Fibroblast of lung (primary cell): Measurements from ENCODE around the gene RPS23.

Experiments
- CTCF ChIP-seq, 2 donors: IDR thresholded peaks in 1 of 2; conservative IDR thresholded peaks in 1 of 2; 1 replicate in 1 of 2; 2 replicates in 1 of 2; pipeline ENCODE4 v1.5.1; 2011 to 2012; ENCODE audit warnings: low read length in 2 of 2, control low read depth in 1 of 2, inconsistent platforms in 1 of 2, low read depth in 1 of 2, mild to moderate bottlenecking in 1 of 2
- EZH2 ChIP-seq: IDR thresholded peaks from 2 replicates; pipeline ENCODE4 v1.5.1; 2012; ENCODE audit warnings: low read length, control low read depth, mild to moderate bottlenecking; ENCODE audit errors: missing control alignments

- no peak for TF ChIP-seq CTCF (conservative IDR thresholded peaks at IDR 0.05 in 1 of 2, IDR thresholded peaks at IDR 0.05 in 1 of 2; ENCODE audit: low read depth in 1 of 2, low read length in 2 of 2)
- TF ChIP-seq EZH2 = no peak
These were observed 20.5 kb upstream of the RPS23 start for GRCh38 chr5:82298668-82299067.
